Activated T-cell treated with anti-CD3 and anti-CD28 coated beads, Interleukin-2, amount 50 U/mL, for 4 hours (primary cell): Measurements from ENCODE around the gene MAP3K3. TPM values are rescaled to one million over a fixed set of nuclear protein-coding genes. Genes with fewer than 3 reads are reported as not detected.
A peak's percentile ranks its signal among the peaks of the same experiment; 100 is the strongest.

ENCODE experiments used
- ATAC-seq, 2 donors: fragments of 200-7000 bp; cut with Tn5 transposase; one replicate each; pipeline ENCODE4 v1.10.0; 2021
- DNase-seq: peaks from one replicate; pipeline ENCODE4 v3.0.0-alpha.2; 2020
- H3K27me3 Mint-ChIP-seq: one replicate; pipeline ENCODE4 v1.8.0; 2021; ENCODE audit warnings: low read depth, mixed read lengths
- H3K36me3 Mint-ChIP-seq: one replicate; pipeline ENCODE4 v1.8.0; 2022; ENCODE audit warnings: mixed read lengths; ENCODE audit not compliant: insufficient read depth
- H3K4me1 Mint-ChIP-seq: one replicate; pipeline ENCODE4 v1.8.0; 2021; ENCODE audit warnings: low read depth, mixed read lengths
- H3K4me3 Mint-ChIP-seq: one replicate; pipeline ENCODE4 v1.8.0; 2021; ENCODE audit warnings: mild to moderate bottlenecking, moderate library complexity, mixed read lengths
- H3K9me3 Mint-ChIP-seq: one replicate; pipeline ENCODE4 v1.8.0; 2021; ENCODE audit warnings: mixed read lengths
- total RNA-seq, 3 donors: library from RNA; stranded (reverse); gene quantifications; one replicate each; pipeline ENCODE4 v1.2.1, GENCODE V29; 2021

Gene MAP3K3
- total RNA-seq, 3 donors from 2014 or later = 17.9 to 21.6 (median 17.9) TPM

DNA sequence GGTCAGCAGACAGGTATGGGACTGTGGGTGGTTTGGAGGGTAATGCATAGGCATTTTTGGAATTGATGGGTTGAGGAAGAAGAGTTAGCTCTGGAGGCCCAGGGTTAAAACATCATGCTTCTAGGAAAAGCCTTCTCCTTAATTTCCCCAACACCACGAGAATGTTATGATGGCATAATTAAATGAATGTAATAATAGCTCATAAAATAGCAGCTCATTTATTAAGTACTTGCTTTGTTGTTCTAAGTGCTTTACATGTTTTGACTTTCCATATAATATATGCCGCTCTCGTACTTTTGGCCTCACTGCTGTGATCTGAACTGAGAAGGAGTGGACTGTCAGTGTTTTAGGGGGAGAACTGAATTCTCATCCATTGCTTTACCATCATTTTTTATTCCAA lies 63.4 kb downstream of the MAP3K3 start:
- ATAC-seq = no peak
- no peaks in the 10 kb centered on the region for H3K9me3 Mint-ChIP-seq
- peaks cover 40% of the 10 kb centered on the region for H3K36me3 Mint-ChIP-seq
- H3K27me3 Mint-ChIP-seq = no peaks in the 10 kb centered on the region
- peaks cover 11% of the 10 kb centered on the region for H3K4me1 Mint-ChIP-seq
- DNase-seq = no peak
- H3K4me3 Mint-ChIP-seq = no peak overlapping the region

DNA sequence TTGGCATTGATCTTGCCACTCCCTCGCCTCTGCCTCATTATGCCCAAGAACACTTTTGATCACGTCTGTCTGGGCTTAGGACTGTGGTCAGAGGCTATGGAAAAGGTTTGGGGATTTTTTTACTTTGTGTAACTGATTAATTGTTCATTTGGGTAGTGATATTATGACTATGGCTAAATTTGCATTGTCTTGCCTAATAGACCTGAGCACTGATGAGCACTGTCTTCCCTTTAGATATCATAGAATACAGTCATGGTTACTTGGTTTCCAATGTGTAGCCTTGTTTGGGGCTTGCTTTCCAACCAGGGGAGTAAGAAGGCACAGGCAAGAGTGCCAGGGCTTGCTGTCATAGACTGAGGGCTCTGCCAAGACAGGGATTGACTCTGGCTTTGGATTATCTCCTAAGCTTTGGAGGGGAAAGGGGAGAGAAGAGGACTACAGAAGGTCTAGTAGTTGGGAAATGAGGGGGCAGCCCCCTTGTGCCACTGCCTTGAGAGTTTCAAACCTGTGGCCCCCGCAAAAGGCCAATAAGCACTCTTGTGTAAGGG lies 64.0 kb downstream of the MAP3K3 start:
- Mint-ChIP-seq H3K4me1 (peaks cover 6% of the 10 kb centered on the region), H3K36me3 (peaks cover 40% of the 10 kb centered on the region), H3K27me3 (no peaks in the 10 kb centered on the region), H3K4me3 (no peak overlapping the region), H3K9me3 (no peaks in the 10 kb centered on the region)
- peak; percentile 40 to 43 for ATAC-seq
- DNase-seq = no peak

DNA sequence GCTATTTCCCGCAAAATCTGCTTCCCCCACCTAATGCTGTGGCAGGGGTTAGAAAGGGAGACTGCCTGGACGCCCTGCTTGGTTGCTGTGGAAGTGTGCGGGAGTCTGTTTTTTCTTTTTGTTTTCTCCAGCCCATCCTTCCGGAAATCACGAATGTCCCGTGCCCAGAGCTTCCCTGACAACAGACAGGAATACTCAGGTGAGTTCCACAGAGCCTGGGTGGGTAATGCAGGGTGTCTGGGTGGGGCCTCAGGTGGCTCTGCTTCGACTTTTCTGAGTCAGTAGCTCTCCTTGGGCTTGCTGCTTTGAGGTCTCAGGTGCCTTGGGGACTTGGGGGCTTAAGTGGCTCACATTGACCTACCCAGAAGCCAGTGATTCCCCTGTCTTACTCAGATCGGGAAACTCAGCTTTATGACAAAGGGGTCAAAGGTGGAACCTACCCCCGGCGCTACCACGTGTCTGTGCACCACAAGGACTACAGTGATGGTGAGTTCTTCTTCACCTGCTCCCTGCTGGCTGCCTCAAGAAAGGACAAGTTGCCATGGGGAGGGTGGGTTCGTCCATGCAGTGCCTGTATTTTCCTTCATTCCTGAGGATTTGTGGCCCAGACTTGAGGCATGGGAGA lies 66.3 kb downstream of the MAP3K3 start:
- Mint-ChIP-seq H3K36me3 (peaks cover 35% of the 10 kb centered on the region), H3K4me1 (peaks cover 16% of the 10 kb centered on the region), H3K27me3 (no peaks in the 10 kb centered on the region), H3K9me3 (no peaks in the 10 kb centered on the region), H3K4me3 (no peak overlapping the region)
- no peak for DNase-seq
- peak; percentile 33 to 35 for ATAC-seq

DNA sequence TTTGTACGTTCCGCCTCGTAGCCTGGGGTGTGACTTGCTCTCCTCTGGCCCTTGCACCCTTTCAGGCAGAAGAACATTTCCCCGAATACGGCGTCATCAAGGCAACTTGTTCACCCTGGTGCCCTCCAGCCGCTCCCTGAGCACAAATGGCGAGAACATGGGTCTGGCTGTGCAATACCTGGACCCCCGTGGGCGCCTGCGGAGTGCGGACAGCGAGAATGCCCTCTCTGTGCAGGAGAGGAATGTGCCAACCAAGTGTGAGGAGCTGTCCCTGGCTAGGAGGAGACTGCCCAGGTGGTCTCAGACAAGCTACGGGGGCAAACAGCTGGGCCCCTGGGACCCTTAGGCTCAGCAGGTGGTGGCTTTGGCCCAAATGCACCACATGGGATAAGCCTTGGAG lies 67.3 kb downstream of the MAP3K3 start:
- Mint-ChIP-seq H3K4me3 (no peak overlapping the region), H3K27me3 (no peaks in the 10 kb centered on the region), H3K36me3 (peaks cover 31% of the 10 kb centered on the region), H3K9me3 (no peaks in the 10 kb centered on the region), H3K4me1 (peaks cover 25% of the 10 kb centered on the region)
- ATAC-seq = no peak
- no peak for DNase-seq

DNA sequence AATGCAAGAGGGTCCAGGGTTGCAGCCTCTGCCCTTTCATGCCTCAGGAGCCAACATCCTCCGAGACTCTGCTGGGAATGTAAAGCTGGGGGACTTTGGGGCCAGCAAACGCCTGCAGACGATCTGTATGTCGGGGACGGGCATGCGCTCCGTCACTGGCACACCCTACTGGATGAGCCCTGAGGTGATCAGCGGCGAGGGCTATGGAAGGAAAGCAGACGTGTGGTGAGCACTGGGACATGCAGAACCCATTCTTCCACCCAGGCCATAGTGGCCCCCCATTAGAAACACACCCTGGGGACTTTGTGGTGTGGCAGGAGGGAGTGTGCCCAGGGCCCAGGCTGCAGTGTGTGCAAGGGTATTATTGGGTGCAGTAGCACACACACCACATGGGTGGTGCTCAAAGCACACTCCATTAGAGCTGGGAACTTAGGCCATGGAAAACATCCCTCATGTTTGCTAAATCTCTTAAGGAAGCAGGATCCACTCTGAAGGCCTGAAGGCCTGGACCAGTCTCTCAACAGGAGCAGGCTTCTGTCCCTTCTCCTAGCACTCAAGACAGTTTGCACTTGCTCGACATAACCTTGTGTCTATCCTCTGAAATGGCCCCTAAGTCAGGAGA lies 70.1 kb downstream of the MAP3K3 start:
- Mint-ChIP-seq H3K27me3 (no peaks in the 10 kb centered on the region), H3K4me3 (no peak overlapping the region), H3K9me3 (no peaks in the 10 kb centered on the region), H3K4me1 (peaks cover 49% of the 10 kb centered on the region), H3K36me3 (peaks cover 29% of the 10 kb centered on the region)
- ATAC-seq (no peak), DNase-seq (no peak)

DNA sequence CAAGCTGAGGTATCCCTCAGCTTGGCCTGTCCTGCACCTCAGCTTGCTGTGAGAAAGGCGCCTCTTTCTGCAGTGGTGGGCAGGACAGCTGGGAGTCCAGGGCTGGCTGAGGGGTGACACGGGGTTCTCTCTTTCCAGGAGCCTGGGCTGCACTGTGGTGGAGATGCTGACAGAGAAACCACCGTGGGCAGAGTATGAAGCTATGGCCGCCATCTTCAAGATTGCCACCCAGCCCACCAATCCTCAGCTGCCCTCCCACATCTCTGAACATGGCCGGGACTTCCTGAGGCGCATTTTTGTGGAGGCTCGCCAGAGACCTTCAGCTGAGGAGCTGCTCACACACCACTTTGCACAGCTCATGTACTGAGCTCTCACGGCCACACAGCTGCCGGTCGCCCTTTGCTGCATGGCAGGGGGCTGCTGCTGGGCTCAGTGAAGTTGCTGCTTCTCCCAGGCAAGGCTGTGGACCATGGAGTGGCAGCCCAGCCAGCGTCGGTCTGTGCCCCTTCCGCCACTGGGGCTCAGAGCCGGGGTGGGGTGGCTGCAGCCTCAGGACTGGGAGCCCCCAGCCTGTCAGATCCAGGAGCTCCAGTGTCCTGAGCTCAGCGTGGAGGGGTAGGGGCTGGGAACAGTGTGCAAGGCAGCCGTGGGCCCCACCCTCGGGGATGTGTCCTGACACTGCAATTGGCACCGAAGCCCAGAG lies 71.3 kb downstream of the MAP3K3 start:
- Mint-ChIP-seq H3K4me3 (no peak overlapping the region), H3K4me1 (peaks cover 57% of the 10 kb centered on the region), H3K9me3 (no peaks in the 10 kb centered on the region), H3K27me3 (no peaks in the 10 kb centered on the region), H3K36me3 (peaks cover 27% of the 10 kb centered on the region)
- DNase-seq (no peak), ATAC-seq (no peak)

DNA sequence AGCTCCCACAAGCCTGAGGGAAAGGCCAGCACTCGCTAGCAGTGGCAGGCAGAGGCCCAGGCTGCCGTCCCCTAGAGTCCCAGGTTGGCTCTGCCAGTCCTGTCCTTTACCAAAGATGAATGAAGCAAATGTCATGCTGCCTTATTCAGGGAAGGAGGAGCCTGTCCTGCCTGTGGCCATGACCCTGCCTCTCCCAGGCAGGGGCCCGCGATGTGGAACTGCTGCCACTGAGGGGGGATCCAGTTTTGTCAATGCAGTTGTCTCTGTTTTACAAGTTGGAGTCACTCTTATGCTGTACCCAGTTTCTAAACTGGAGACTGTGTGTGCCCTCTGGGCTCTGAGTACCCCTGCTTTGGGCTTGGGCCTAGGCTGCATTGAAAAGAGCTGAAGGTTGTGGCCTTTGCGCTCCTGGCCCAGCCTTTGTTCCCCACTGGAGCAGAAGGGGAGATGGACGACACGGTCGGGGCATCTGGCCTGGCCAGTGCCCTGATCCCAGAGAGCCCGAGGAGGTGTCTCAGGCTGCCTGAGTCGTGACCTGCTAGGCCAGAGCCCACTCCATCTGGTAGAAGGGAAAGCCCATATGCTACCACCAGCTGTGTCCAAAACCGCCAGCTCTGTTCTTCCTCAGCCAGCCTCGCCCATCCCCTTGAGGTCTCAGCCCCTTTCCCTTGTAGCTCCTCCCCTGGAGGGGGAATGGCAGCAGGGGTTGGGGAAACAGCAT lies 72.2 kb downstream of the MAP3K3 start:
- Mint-ChIP-seq H3K36me3 (peaks cover 19% of the 10 kb centered on the region), H3K9me3 (no peaks in the 10 kb centered on the region), H3K4me1 (peaks cover 57% of the 10 kb centered on the region), H3K4me3 (no peak overlapping the region), H3K27me3 (no peaks in the 10 kb centered on the region)
- ATAC-seq = no peak
- no peak for DNase-seq

DNA sequence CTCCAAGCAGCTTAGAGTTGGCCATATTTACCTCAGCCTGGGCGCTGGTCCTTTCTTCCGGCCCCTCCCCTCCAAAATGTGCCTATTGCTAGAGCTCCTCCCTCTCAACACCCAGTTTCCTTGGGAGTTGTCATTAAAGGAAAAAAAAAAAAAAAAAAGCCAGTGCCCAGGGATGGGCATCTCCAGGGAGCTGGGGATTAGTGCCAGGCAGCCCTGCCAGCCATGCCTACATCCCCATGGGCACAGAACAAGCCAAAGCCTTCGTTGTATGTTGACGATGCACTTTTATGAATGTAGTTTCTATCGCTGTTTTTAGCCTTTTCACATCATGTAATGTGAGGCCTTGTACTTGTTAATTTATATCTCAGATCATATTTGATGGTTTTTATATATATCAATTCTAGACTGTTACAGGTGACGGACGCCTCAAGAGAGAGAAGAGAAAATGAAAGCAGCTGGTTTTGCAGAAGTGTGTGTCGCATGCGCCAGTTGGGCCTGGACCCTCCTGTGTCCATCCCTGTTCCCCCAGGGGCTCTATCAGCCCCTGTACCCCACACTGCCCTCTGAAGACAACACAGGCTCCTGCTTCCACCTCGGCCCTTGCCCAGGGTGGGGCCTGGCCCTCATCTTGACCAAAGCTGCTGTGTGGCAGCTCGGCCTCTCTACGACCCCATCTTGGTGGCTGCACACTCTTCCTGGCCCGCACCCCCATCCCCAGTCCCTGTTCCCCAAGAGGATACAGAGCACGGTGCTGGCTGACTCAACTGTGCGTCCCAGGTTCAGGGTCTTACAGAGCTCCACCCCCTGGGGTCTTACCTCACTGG lies 72.9 kb downstream of the MAP3K3 start:
- Mint-ChIP-seq H3K27me3 (no peaks in the 10 kb centered on the region), H3K9me3 (no peaks in the 10 kb centered on the region), H3K4me3 (peak overlapping the region; percentile 42), H3K36me3 (peaks cover 14% of the 10 kb centered on the region), H3K4me1 (peaks cover 57% of the 10 kb centered on the region)
- DNase-seq (no peak), ATAC-seq (no peak)

DNA sequence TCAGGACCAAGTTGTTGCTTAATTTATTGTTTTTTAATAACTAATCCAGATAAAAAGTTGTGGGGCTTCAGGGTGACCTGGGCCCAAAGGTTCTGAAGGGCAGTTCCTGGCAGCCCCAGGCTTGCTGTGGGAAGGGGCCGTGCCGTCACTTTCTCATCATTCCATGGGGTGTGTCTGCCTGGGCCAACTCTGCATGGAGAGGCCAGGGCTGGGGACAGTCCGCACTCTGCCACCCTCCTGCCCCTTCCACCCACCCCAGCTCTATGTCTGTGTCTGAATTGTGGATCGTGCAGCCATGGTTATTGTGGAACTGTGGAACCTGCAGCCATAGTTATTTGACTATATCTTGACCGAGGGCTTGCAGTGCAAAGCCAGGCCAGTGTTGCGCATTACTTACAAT lies 73.7 kb downstream of the MAP3K3 start:
- DNase-seq (no peak), ATAC-seq (no peak)
- peak overlapping the region; percentile 17 for H3K4me3 Mint-ChIP-seq
- no peaks in the 10 kb centered on the region for H3K27me3 Mint-ChIP-seq
- peaks cover 8% of the 10 kb centered on the region for H3K36me3 Mint-ChIP-seq
- no peaks in the 10 kb centered on the region for H3K9me3 Mint-ChIP-seq
- peaks cover 58% of the 10 kb centered on the region for H3K4me1 Mint-ChIP-seq

DNA sequence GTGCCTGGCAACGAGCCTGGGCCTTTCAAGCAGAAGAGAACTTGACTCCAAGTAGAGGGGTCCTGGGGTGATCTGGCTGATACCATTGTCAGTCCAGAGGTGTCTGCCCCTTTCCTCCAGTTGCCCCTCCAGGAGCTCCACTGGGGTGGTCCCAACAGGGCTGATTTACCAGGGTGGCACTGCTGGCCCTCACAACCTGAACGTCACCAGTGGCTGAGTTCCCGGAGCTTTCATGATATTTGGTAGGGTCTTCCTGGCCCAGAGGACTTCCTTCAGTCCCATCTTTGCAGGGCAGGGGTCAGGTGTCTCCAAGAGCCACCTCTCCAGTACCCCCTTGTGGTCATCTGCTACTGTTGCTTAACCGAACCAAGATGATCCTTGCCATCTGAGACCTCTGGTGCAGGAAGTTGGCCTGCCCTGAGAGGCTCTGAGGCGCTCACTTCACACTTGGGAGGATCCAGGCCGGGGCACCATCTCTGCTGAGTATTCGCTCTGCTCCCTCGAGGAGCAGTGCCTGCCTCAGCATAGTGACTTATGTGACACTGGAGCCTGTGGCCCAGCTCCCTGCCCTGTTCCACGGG lies 74.3 kb downstream of the MAP3K3 start:
- ATAC-seq = no peak

DNA sequence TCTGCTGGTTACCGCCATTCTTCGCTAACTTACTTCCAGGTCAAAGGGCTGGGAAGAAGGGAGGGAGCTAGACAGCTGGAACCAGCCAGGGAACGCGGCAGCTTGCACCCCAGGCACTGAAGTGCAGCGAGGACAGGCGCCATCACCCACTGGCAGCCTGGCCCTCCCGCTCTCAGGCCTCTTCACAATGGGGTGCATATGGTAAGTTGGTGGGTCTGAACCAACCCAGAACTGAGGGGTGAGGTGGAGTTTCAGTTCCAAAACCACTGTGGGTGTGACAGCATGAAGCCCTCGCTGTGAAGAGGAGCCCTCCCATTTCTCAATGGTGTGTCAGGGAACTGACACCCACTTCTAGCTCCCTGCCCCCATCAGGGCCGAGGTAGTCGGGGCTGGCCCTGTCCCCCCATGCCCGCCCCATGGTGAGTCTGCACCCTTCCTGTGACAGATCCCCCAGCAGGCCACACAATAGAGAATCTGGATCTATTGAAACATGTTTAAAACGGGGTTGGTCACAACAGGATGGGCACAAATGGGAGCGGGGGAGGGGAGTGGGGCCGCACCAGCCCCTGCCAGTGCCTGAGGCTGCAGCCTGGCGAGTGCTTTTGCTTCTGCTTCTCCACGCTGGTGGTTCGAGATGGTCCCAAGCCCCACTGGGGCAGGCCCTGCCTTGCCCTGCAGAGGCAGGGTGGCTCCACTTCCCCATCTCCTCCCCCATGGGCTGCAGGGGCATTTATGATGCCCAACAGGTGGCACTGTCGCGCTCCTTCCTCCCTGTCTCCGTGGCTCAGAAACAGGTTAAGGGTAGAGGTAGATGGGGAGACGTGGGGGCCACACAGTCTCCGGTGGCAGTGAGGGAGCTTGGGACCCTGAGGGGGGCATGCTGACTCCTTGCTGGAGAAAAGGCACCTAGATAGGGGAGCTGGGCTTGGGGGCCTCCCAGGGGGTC lies 75.4 kb downstream of the MAP3K3 start:
- Mint-ChIP-seq H3K4me1 (peaks cover 73% of the 10 kb centered on the region), H3K9me3 (no peaks in the 10 kb centered on the region), H3K36me3 (peaks cover 6% of the 10 kb centered on the region), H3K27me3 (no peaks in the 10 kb centered on the region), H3K4me3 (peak overlapping the region; percentile 82)
- peak; percentile 70 for DNase-seq
- ATAC-seq = peak; percentile 39 to 44

More for the DNA sequence above, 74.3 kb downstream of the MAP3K3 start:
- Mint-ChIP-seq H3K9me3 (no peaks in the 10 kb centered on the region), H3K4me1 (peaks cover 64% of the 10 kb centered on the region), H3K36me3 (peaks cover 6% of the 10 kb centered on the region), H3K4me3 (peak overlapping the region; percentile 82), H3K27me3 (no peaks in the 10 kb centered on the region)
- no peak for DNase-seq

DNA sequence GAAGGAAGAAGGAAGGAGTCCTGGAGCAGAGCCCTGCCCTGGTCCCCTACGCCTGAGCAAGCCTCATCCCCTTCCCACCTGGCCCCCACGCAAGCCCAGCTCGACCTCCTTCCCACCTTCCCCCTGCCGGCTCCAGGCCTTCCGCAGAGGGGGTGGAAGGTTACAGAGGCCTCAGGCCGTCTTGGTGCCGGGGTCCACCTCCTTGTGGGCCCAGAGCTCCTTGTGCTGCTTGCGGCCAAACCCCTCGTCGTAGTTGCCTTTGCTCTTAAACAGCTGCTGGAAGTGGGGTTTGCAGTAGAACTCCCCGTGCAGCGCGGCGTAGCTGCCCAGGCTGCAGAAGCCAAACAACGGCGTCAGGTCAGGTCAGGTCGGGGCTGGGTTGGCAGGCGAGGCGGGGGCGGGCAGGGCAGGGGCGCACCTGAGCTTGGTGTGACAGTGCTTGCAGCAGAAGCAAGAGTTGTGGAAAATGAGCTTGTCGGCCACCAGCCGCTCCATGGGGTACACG lies 76.2 kb downstream of the MAP3K3 start:
- Mint-ChIP-seq H3K9me3 (no peaks in the 10 kb centered on the region), H3K4me1 (peaks cover 73% of the 10 kb centered on the region), H3K27me3 (no peaks in the 10 kb centered on the region), H3K4me3 (peak overlapping the region; percentile 82), H3K36me3 (peaks cover 6% of the 10 kb centered on the region)
- ATAC-seq (no peak), DNase-seq (no peak)
